GM21786 (cell line): ENCODE measurements around the gene HTATSF1.

Experiments
- ATAC-seq: cut with Tn5 transposase; IDR thresholded peaks from one replicate; pipeline ENCODE4 v1.9.1; 2021; ENCODE audit not compliant: unreplicated experiment

HTATSF1 gene

GRCh38 chrX:136497556-136498052 lies at the start of gene HTATSF1:
Gene HTATSF1 (plus strand): TSS chrX:136497592. CDS start chrX:136497685, 93 bp downstream.
- peak; percentile 11 for ATAC-seq

- no peak for ATAC-seq
Measured at GRCh38 chrX:136447968-136448367, 49.4 kb upstream of the HTATSF1 start.

GRCh38 chrX:136450050-136450830 lies 47.2 kb upstream of the HTATSF1 start:
- ATAC-seq, result no peak

GRCh38 chrX:136452614-136453013 lies 44.8 kb upstream of the HTATSF1 start:
- ATAC-seq, result no peak

GRCh38 chrX:136453114-136453513 lies 44.3 kb upstream of the HTATSF1 start:
- no peak for ATAC-seq

- ATAC-seq, result no peak
Measured at GRCh38 chrX:136453771-136454170, 43.6 kb upstream of the HTATSF1 start.

GRCh38 chrX:136456133-136456532 lies 41.3 kb upstream of the HTATSF1 start:
- no peak for ATAC-seq

GRCh38 chrX:136457303-136457917 lies 40.0 kb upstream of the HTATSF1 start:
- ATAC-seq, result no peak

GRCh38 chrX:136464589-136464988 lies 32.8 kb upstream of the HTATSF1 start:
- no peak for ATAC-seq

- ATAC-seq, result no peak
Measured at GRCh38 chrX:136467303-136467702, 30.1 kb upstream of the HTATSF1 start.

- ATAC-seq, result no peak
Measured at GRCh38 chrX:136468391-136469103, 28.8 kb upstream of the HTATSF1 start.

GRCh38 chrX:136473663-136474062 lies 23.7 kb upstream of the HTATSF1 start:
- no peak for ATAC-seq

- no peak for ATAC-seq
Measured at GRCh38 chrX:136475236-136475635, 22.2 kb upstream of the HTATSF1 start.

GRCh38 chrX:136476501-136476900 lies 20.9 kb upstream of the HTATSF1 start:
- no peak for ATAC-seq

GRCh38 chrX:136477026-136477425 lies 20.4 kb upstream of the HTATSF1 start:
- ATAC-seq, result no peak

GRCh38 chrX:136480383-136480782 lies 17.0 kb upstream of the HTATSF1 start:
- no peak for ATAC-seq

GRCh38 chrX:136487647-136488046 lies 9.7 kb upstream of the HTATSF1 start, which contains the start of gene BRS3:
Gene BRS3 (plus strand): TSS chrX:136487947. CDS start chrX:136488115, 168 bp downstream.
- ATAC-seq, result no peak

GRCh38 chrX:136488706-136489105 lies 8.7 kb upstream of the HTATSF1 start:
- no peak for ATAC-seq

GRCh38 chrX:136491832-136492231 lies 5.6 kb upstream of the HTATSF1 start:
- no peak for ATAC-seq

- ATAC-seq, result no peak
Measured at GRCh38 chrX:136493011-136493410, 4.4 kb upstream of the HTATSF1 start.

- no peak for ATAC-seq
Measured at GRCh38 chrX:136495043-136495442, 2.3 kb upstream of the HTATSF1 start.
